Inferior parietal cortex (tissue), 1 donor: ENCODE results near the gene PLB1.
"Not testable (repeated sequence)": the region's sequence is repeated elsewhere in the genome, so short reads cannot be mapped to it uniquely, and the experiment has no call there.

Experiments used
- DNase-seq: peaks from one replicate; pipeline ENCODE4 v3.0.0-alpha.2; 2016; ENCODE audit errors: extremely low spot score

PLB1 gene

GRCh38 chr2:28538134-28538533 is 42.3 kb downstream of the PLB1 start:
- no peak for DNase-seq

GRCh38 chr2:28538652-28539051 is 42.8 kb downstream of the PLB1 start:
- no peak for DNase-seq

- peak; percentile 43 for DNase-seq
These were observed 43.3 kb downstream of the PLB1 start for GRCh38 chr2:28539118-28539541.

- DNase-seq, result no peak
These were observed 47.6 kb downstream of the PLB1 start for GRCh38 chr2:28543316-28544035.

GRCh38 chr2:28544036-28544346 is 48.1 kb downstream of the PLB1 start:
- no peak for DNase-seq

GRCh38 chr2:28544405-28544921 is 48.6 kb downstream of the PLB1 start:
- DNase-seq, result no peak

GRCh38 chr2:28544922-28545589 is 49.2 kb downstream of the PLB1 start:
- DNase-seq, result no peak

- no peak for DNase-seq
These were observed 49.8 kb downstream of the PLB1 start for GRCh38 chr2:28545590-28546200.

GRCh38 chr2:28546242-28546641 is 50.4 kb downstream of the PLB1 start:
- DNase-seq, result no peak

GRCh38 chr2:28547223-28547860 is 51.5 kb downstream of the PLB1 start:
- DNase-seq, result no peak

GRCh38 chr2:28547906-28548600 is 52.2 kb downstream of the PLB1 start:
- no peak for DNase-seq

GRCh38 chr2:28550345-28550744 is 54.5 kb downstream of the PLB1 start:
- DNase-seq, result not testable (repeated sequence)

- no peak for DNase-seq
These were observed 56.4 kb downstream of the PLB1 start for GRCh38 chr2:28552045-28552823.

- DNase-seq, result no peak
These were observed 60.4 kb downstream of the PLB1 start for GRCh38 chr2:28556303-28556702.

GRCh38 chr2:28557389-28558131 is 61.7 kb downstream of the PLB1 start:
- no peak for DNase-seq

- DNase-seq, result peak; percentile 5
These were observed 62.4 kb downstream of the PLB1 start for GRCh38 chr2:28558158-28558820.

GRCh38 chr2:28558918-28559317 is 63.1 kb downstream of the PLB1 start:
- DNase-seq, result no peak

GRCh38 chr2:28563869-28564268 is 68.0 kb downstream of the PLB1 start:
- no peak for DNase-seq

GRCh38 chr2:28564346-28564745 is 68.5 kb downstream of the PLB1 start:
- DNase-seq, result no peak

GRCh38 chr2:28565033-28565432 is 69.2 kb downstream of the PLB1 start:
- DNase-seq, result no peak
